ENCODE results near the gene SMIM32. TPM values are rescaled to one million over a fixed set of nuclear protein-coding genes. Genes with fewer than 3 reads are reported as not detected.

SMIM32 gene
- total and polyA plus RNA-seq, 12 donors = not detected

- Histone ChIP-seq H3K27me3 (peaks cover 0 to 18% (median 5%) of the 10 kb centered on the region in 7 donors), H3K9me3 (peaks cover 0 to 8% (median 0%) of the 10 kb centered on the region in 11 donors), H3K36me3 (no peaks in the 10 kb centered on the region), H3K4me3 (no peak overlapping the region), H3K4me1 (no peaks in the 10 kb centered on the region), H3K27ac (no peak overlapping the region)
- no peak for DNase-seq
- ATAC-seq = no peak
- intact Hi-C loops (cut with DNase I) = no loop called here
- WGBS, 2 donors = 95 to 96% methylated on average over 8 of the region's 8 CpGs
- TF ChIP-seq, protein P1, sequence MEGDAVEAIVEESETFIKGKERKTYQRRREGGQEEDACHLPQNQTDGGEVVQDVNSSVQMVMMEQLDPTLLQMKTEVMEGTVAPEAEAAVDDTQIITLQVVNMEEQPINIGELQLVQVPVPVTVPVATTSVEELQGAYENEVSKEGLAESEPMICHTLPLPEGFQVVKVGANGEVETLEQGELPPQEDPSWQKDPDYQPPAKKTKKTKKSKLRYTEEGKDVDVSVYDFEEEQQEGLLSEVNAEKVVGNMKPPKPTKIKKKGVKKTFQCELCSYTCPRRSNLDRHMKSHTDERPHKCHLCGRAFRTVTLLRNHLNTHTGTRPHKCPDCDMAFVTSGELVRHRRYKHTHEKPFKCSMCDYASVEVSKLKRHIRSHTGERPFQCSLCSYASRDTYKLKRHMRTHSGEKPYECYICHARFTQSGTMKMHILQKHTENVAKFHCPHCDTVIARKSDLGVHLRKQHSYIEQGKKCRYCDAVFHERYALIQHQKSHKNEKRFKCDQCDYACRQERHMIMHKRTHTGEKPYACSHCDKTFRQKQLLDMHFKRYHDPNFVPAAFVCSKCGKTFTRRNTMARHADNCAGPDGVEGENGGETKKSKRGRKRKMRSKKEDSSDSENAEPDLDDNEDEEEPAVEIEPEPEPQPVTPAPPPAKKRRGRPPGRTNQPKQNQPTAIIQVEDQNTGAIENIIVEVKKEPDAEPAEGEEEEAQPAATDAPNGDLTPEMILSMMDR (IDR thresholded peaks at IDR 0.05) = no peak
These were observed 12.2 kb upstream of the SMIM32 start for GRCh38 chr5:136205061-136205702.

DNA sequence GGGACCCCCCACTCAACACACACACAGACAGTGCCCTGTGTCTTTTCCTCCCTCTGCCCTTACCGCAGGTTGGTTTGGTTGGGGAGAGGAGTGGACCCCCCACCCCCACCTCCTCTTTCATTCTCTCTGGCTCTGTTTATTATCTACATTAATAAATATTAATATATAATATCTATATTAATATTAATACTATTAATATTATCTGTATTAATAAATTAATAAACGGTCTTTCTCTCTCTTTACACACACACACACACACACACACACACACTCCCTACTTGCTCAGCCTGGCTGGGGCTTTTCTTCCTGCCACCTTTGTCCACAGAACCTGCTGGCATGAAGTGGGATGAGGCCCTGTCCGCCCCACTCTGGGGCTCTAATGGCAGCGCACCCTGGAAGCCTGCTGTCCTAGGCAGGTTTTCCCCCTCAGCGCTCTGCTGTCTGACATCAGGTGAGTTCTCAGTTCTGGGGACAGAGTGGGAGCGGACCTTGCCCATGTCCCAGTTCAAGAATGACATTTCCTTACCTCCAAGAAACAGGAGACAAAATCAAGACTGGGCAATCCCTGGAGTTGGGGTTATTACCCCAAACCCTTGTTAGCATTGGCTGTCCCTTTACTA, 10.5 kb upstream of the SMIM32 start:
- DNase-seq (no peak), ATAC-seq (no peak)
- Histone ChIP-seq H3K4me3 (no peak overlapping the region), H3K27ac (no peak overlapping the region), H3K4me1 (no peaks in the 10 kb centered on the region), H3K9me3 (peaks cover 0 to 8% (median 0%) of the 10 kb centered on the region in 11 donors), H3K36me3 (no peaks in the 10 kb centered on the region), H3K27me3 (peaks cover 0 to 32% (median 7%) of the 10 kb centered on the region in 7 donors)
- intact Hi-C loops (cut with DNase I) = no loop called here
- TF ChIP-seq, protein P1 (IDR thresholded peaks at IDR 0.05) = no peak
- WGBS, 2 donors = 90% methylated on average over 6 of the region's 6 CpGs

DNA sequence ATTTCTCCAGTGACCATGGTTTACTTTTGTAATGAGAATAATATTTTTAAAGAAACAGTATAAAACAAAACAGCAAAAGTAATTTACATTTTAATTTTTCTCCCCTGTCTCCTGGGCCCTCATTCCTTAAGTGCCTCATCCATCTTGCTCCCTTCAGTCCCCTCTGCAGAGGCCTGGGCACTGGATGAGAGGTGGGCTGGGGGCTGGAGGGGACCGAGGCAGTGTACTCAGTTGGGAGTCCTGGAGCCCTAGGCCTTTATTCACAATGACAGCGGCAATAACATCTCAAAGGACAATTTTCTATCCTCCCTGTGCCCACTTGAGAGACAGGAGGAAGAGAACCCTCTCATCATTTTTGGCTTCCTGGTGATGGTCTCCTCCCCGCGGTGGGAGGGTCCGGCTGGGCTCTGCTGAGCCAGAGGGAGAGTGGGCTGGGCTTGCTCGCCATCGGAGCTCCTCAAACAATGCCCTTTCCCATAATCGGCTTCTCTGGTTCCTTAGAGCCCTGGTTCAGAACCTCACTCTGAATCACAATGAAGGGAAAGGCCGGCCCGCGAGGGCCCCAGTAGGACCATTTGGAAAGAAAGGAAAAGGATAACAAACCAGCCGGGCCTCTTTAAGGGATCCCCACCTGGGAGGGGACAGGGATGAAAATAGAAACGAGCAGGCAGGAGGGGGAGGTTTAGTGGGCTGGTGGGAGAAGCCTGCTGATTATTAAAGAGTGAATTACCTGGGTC, 9.7 kb upstream of the SMIM32 start:
- 28 to 33% methylated on average over 13 of the region's 13 CpGs for WGBS, 2 donors
- peaks cover 0 to 35% (median 9%) of the 10 kb centered on the region in 7 donors for H3K27me3 ChIP-seq
- TF ChIP-seq, protein P1 (IDR thresholded peaks at IDR 0.05) = no peak

DNA sequence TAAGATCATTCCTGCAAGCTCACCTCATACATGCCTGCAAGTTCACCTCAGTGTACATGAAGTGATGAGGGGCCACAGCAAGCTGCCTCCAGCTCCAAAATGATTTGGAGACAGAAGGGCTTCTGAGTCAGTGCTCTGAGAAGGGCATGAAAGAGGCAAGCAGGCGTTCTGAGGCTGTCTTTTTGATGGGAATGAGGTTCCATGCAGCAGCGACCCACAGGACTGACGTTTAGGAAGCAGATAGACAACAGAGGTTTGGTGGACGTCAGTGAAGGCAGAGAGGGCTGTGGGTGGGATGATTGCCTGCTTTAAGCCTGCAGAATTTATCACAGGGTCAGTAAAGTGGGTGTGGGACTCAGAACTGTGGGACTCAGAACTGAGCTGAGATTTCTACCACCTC, 8.9 kb upstream of the SMIM32 start:
- Histone ChIP-seq H3K9me3 (peaks cover 0 to 8% (median 0%) of the 10 kb centered on the region in 11 donors), H3K36me3 (no peaks in the 10 kb centered on the region), H3K4me1 (no peaks in the 10 kb centered on the region), H3K27ac (no peak overlapping the region), H3K27me3 (peaks cover 0 to 38% (median 9%) of the 10 kb centered on the region in 7 donors), H3K4me3 (no peak overlapping the region)
- ATAC-seq = no peak
- no peak for DNase-seq
- TF ChIP-seq, protein P1 (IDR thresholded peaks at IDR 0.05) = no peak
- 76 to 84% methylated on average over 4 of the region's 4 CpGs for WGBS, 2 donors
- intact Hi-C loops (cut with DNase I) = no loop called here

More for the DNA sequence above, 9.7 kb upstream of the SMIM32 start:
- Histone ChIP-seq H3K4me3 (no peak overlapping the region), H3K27ac (no peak overlapping the region), H3K4me1 (no peaks in the 10 kb centered on the region), H3K9me3 (peaks cover 0 to 8% (median 0%) of the 10 kb centered on the region in 11 donors), H3K36me3 (no peaks in the 10 kb centered on the region)
- intact Hi-C loops (cut with DNase I) = no loop called here
- no peak for DNase-seq
- ATAC-seq = no peak
